H1 (cell line): ENCODE measurements around the gene MPST. TPM values are rescaled to one million over a fixed set of nuclear protein-coding genes. Genes with fewer than 3 reads are reported as not detected.

Experiments
- CTCF ChIA-PET: fragments of 300-600 bp; sonication (Branson Sonifier 250); formaldehyde crosslinking; loops from one replicate; lab custom pipeline; 2021; ENCODE audit not compliant: partially characterized antibody; lab: Charles Lee
- POLR2A ChIA-PET: fragments of 300-600 bp; sonication (Branson Sonifier 250); formaldehyde crosslinking; loops from one replicate; lab custom pipeline; 2021; ENCODE audit warnings: inconsistent platforms; ENCODE audit not compliant: partially characterized antibody; lab: Charles Lee
- DNase-seq, 2 experiments: peaks; one replicate each; pipeline versions ENCODE4 v3.0.0 to v3.0.0-alpha.2; 2010 to 2022; ENCODE audit warnings: low spot score in 2 of 2, low read depth in 1 of 2, mixed read lengths in 1 of 2
- FAIRE-seq: peaks from 2 replicates; lab custom pipeline; 2011; peaks lifted over from hg19 to GRCh38; lab: Jason Lieb, UNC
- H2AFZ ChIP-seq: 2 replicates; pipeline ENCODE4 v1.8.1; 2012; ENCODE audit warnings: low read length, inconsistent platforms
- H2AK5ac ChIP-seq: 2 replicates; pipeline ENCODE4 v1.6.1; 2013; ENCODE audit warnings: low read depth, low read length
- H2BK120ac ChIP-seq: replicated peaks from 2 replicates; pipeline ENCODE3; 2013; ENCODE audit warnings: low read depth, low read length, inconsistent platforms
- H2BK12ac ChIP-seq: 2 replicates; pipeline ENCODE4 v1.6.1; 2013; ENCODE audit warnings: low read depth, low read length
- H2BK15ac ChIP-seq: 2 replicates; pipeline ENCODE4 v1.6.1; 2013; ENCODE audit warnings: low read length
- H2BK20ac ChIP-seq: 2 replicates; pipeline ENCODE4 v1.6.1; 2013; ENCODE audit warnings: low read length
- H2BK5ac ChIP-seq: 2 replicates; pipeline ENCODE4 v1.6.1; 2013; ENCODE audit warnings: low read depth, low read length
- H3K14ac ChIP-seq: 2 replicates; pipeline ENCODE4 v1.6.1; 2013; ENCODE audit warnings: inconsistent platforms; ENCODE audit not compliant: insufficient read length
- H3K18ac ChIP-seq: 2 replicates; pipeline ENCODE4 v1.6.1; 2013; ENCODE audit warnings: low read length; ENCODE audit errors: extremely low read depth
- H3K23ac ChIP-seq: 2 replicates; pipeline ENCODE4 v1.6.1; 2013; ENCODE audit warnings: inconsistent platforms; ENCODE audit not compliant: insufficient read length
- H3K23me2 ChIP-seq: 2 replicates; pipeline ENCODE4 v1.6.1; 2013; ENCODE audit warnings: low read depth, low read length
- H3K27ac ChIP-seq: 2 replicates; pipeline ENCODE4 v1.6.1; 2011; ENCODE audit warnings: low read depth, low read length, inconsistent platforms
- H3K27me3 ChIP-seq, 4 experiments: replicated peaks in 1 of 4; 1 replicate in 1 of 4; 2 replicates in 3 of 4; pipeline versions ENCODE4 v1.6.1 to v1.8.1; 2011 to 2013; ENCODE audit warnings: low read length in 3 of 4, mild to moderate bottlenecking in 3 of 4, inconsistent platforms in 2 of 4, mixed read lengths in 2 of 4, moderate library complexity in 1 of 4; ENCODE audit not compliant: control insufficient read depth in 3 of 4, insufficient read depth in 3 of 4; ENCODE audit errors: extremely low read depth in 1 of 4
- H3K36me3 ChIP-seq, 4 experiments: 2 replicates each; pipeline versions ENCODE4 v1.6.1 to v1.8.1; 2011 to 2013; ENCODE audit warnings: mild to moderate bottlenecking in 4 of 4, low read length in 3 of 4, moderate library complexity in 2 of 4, control low read depth in 1 of 4, inconsistent platforms in 1 of 4; ENCODE audit not compliant: insufficient read depth in 4 of 4, control insufficient read depth in 2 of 4
- H3K4ac ChIP-seq: replicated peaks from 2 replicates; pipeline ENCODE3; 2013; ENCODE audit warnings: low read length, low read depth, mixed read lengths, inconsistent platforms; ENCODE audit not compliant: insufficient read length
- H3K4me1 ChIP-seq, 4 experiments: replicated peaks in 1 of 4; 1 replicate in 1 of 4; 2 replicates in 3 of 4; pipeline versions ENCODE4 v1.6.1 to v1.8.1; 2011 to 2013; ENCODE audit warnings: low read length in 3 of 4, inconsistent platforms in 2 of 4, mixed read lengths in 1 of 4; ENCODE audit not compliant: insufficient read depth in 4 of 4, control insufficient read depth in 3 of 4
- H3K4me2 ChIP-seq, 2 experiments: 2 replicates each; pipeline versions ENCODE4 v1.6.1 to v1.8.1; 2011 to 2013; ENCODE audit warnings: low read depth in 2 of 2, low read length in 2 of 2, control low read depth in 1 of 2, inconsistent platforms in 1 of 2, mild to moderate bottlenecking in 1 of 2; ENCODE audit not compliant: insufficient read depth in 1 of 2
- H3K4me3 ChIP-seq, 4 experiments: fragments of 200-600, 300-600 bp in 1 of 4; sonication (generic), shearing (Covaris generic), sonication (Bioruptor Twin) in 1 of 4; 2 replicates each; pipeline versions ENCODE4 v1.5.1 to v1.8.1; 2011 to 2016; ENCODE audit warnings: low read length in 4 of 4, low read depth in 3 of 4, control low read depth in 2 of 4, inconsistent platforms in 2 of 4, mild to moderate bottlenecking in 2 of 4, mixed read lengths in 1 of 4, moderate library complexity in 1 of 4; ENCODE audit not compliant: insufficient read depth in 2 of 4; ENCODE audit errors: extremely low read depth in 1 of 4
- H3K56ac ChIP-seq: replicated peaks from 2 replicates; pipeline ENCODE3; 2013; ENCODE audit warnings: low read depth, mild to moderate bottlenecking, mixed read lengths, low read length, inconsistent platforms; ENCODE audit not compliant: insufficient read length
- H3K79me1 ChIP-seq: 2 replicates; pipeline ENCODE4 v1.6.1; 2013; ENCODE audit warnings: low read depth, low read length, control low read depth
- H3K79me2 ChIP-seq, 2 experiments: 2 replicates each; pipeline versions ENCODE4 v1.6.1 to v1.8.1; 2012 to 2013; ENCODE audit warnings: low read length in 2 of 2, mild to moderate bottlenecking in 2 of 2, inconsistent platforms in 1 of 2; ENCODE audit not compliant: insufficient read depth in 2 of 2, control insufficient read depth in 1 of 2
- H3K9ac ChIP-seq, 4 experiments: replicated peaks in 1 of 4; 1 replicate in 1 of 4; 2 replicates in 3 of 4; pipeline versions ENCODE4 v1.6.1 to v1.8.1; 2011 to 2013; ENCODE audit warnings: low read depth in 3 of 4, low read length in 3 of 4, control low read depth in 2 of 4, mild to moderate bottlenecking in 2 of 4, moderate library complexity in 2 of 4, inconsistent platforms in 1 of 4; ENCODE audit errors: extremely low read depth in 1 of 4
- H3K9me3 ChIP-seq, 2 experiments: 2 replicates each; pipeline versions ENCODE4 v1.6.1 to v1.8.1; 2012 to 2013; ENCODE audit warnings: mild to moderate bottlenecking in 2 of 2, moderate library complexity in 2 of 2, control low read depth in 1 of 2, inconsistent platforms in 1 of 2, low read depth in 1 of 2, low read length in 1 of 2, mixed read lengths in 1 of 2; ENCODE audit not compliant: insufficient read depth in 2 of 2
- H4K20me1 ChIP-seq, 2 experiments: replicated peaks in 1 of 2; 2 replicates each; pipeline versions ENCODE3 to v1.8.1; 2011 to 2013; ENCODE audit warnings: inconsistent platforms in 2 of 2, low read length in 2 of 2, mild to moderate bottlenecking in 1 of 2; ENCODE audit not compliant: insufficient read depth in 2 of 2, control insufficient read depth in 1 of 2
- H4K5ac ChIP-seq: 2 replicates; pipeline ENCODE4 v1.6.1; 2013; ENCODE audit warnings: low read length, low read depth, mixed read lengths, inconsistent platforms; ENCODE audit not compliant: insufficient read length
- H4K8ac ChIP-seq: 2 replicates; pipeline ENCODE4 v1.8.0; 2013; ENCODE audit warnings: mild to moderate bottlenecking, moderate library complexity, low read length, inconsistent platforms; ENCODE audit not compliant: insufficient read depth; ENCODE audit errors: extremely low read depth
- H4K91ac ChIP-seq: replicated peaks from 2 replicates; pipeline ENCODE3; 2013; ENCODE audit warnings: low read length, mixed read lengths, inconsistent platforms; ENCODE audit not compliant: insufficient read length
- KDM1A ChIP-seq: fragments of 200-600, 300-600 bp; sonication (generic); IDR thresholded peaks from 2 replicates; pipeline ENCODE4 v1.7.1; 2016; ENCODE audit warnings: mild to moderate bottlenecking, low read length, borderline replicate concordance
- PHF8 ChIP-seq: fragments of 200-600 bp; sonication (generic); conservative IDR thresholded peaks from 2 replicates; pipeline ENCODE4 v1.7.1; 2012; ENCODE audit warnings: low read depth, mild to moderate bottlenecking, inconsistent platforms, low read length, moderate library complexity
- POU5F1 ChIP-seq: IDR thresholded peaks from 2 replicates; pipeline ENCODE4 v1.6.1; 2011; ENCODE audit warnings: low read depth, mild to moderate bottlenecking, low read length, moderate library complexity
- RBBP5 ChIP-seq: IDR thresholded peaks from 2 replicates; pipeline ENCODE4 v1.7.1; 2012; ENCODE audit warnings: low read depth, mild to moderate bottlenecking, inconsistent platforms, low read length, moderate library complexity, borderline replicate concordance
- TAF1 ChIP-seq: IDR thresholded peaks from 2 replicates; pipeline ENCODE4 v1.6.1; 2011; ENCODE audit warnings: mild to moderate bottlenecking, low read depth, low read length
- WGBS, 2 experiments: shearing (Covaris generic) in 1 of 2; methylation state at CpG; one replicate each; pipeline versions ENCODE4 v1.1.6 to v1.1.7; 2013 to 2015; ENCODE audit warnings: low lambda C conversion rate in 2 of 2, mixed read lengths in 2 of 2, inconsistent platforms in 1 of 2, low coverage in 1 of 2, missing lambda C conversion rate in 1 of 2; ENCODE audit not compliant: insufficient replicate concordance in 2 of 2, insufficient coverage in 1 of 2, insufficient read length in 1 of 2; ENCODE audit errors: extremely low coverage in 1 of 2, missing lambda C conversion rate in 1 of 2; 5-methylcytosine and 5-hydroxymethylcytosine counted together
- polyA plus RNA-seq, 7 experiments: library from polyadenylated mRNA; depleted of rRNA in 3 of 7; stranded (reverse) in 5 of 7; unstranded in 2 of 7; fragments of >200 nt in 5 of 7; fragments of 200-250 nt in 2 of 7; gene quantifications; 1 replicate in 5 of 7; 2 replicates in 1 of 7; 4 replicates in 1 of 7; pipeline versions ENCODE4 v1.2.1 to v1.2.3, GENCODE V29; 2011 to 2013; ENCODE audit warnings: missing spikeins in 2 of 7, mixed read lengths in 2 of 7
- total RNA-seq: library from RNA; stranded (reverse); fragmentation: NEBNext Ultra II Directional; extraction: Animal tissue kit (Norgen Biotek cat#: 25700); gene quantifications from 2 replicates; pipeline ENCODE4 v1.2.1, GENCODE V29; 2021

Gene MPST
- total and polyA plus RNA-seq, 2 of the 8 experiments (the other 6 are each of a cell fraction or from before 2014, with no cell fraction given): 86.0 to 124 TPM

- POLR2A ChIA-PET: interaction anchor here (0.9 to 5.0 kb wide), 6 partner anchors 9 to 20 kb away, joined by 3 to 33 read pairs (median 4); partner anchors contain the start of genes KCTD17, MPST and TST
- Histone ChIP-seq H3K18ac (no peak overlapping the region), H3K4me1 (peaks cover 0 to 11% (median 6%) of the 10 kb centered on the region in 4 experiments; a peak in 5 of 7 replicates), H3K79me2 (no peaks in the 10 kb centered on the region), H3K56ac (no peak overlapping the region), H2AFZ (no peak overlapping the region), H2BK20ac (no peak overlapping the region), H2BK120ac (no peak overlapping the region), H3K4me2 (no peak overlapping the region), H3K9ac (no peak overlapping the region), H2BK5ac (no peak overlapping the region), H3K9me3 (no peaks in the 10 kb centered on the region), H4K91ac (no peak overlapping the region), H2AK5ac (no peak overlapping the region), H4K20me1 (peaks cover 1 to 5% of the 10 kb centered on the region in 2 experiments), H4K5ac (no peak overlapping the region), H2BK15ac (no peak overlapping the region), H3K14ac (no peak overlapping the region), H3K4ac (no peak overlapping the region), H3K4me3 (no peak overlapping the region), H3K36me3 (peaks cover 0 to 28% (median 4%) of the 10 kb centered on the region in 4 experiments; a peak in 5 of 8 replicates), H3K27ac (no peak overlapping the region), H2BK12ac (no peak overlapping the region), H4K8ac (no peak overlapping the region), H3K23me2 (no peaks in the 10 kb centered on the region), H3K23ac (no peak overlapping the region), H3K27me3 (no peaks in the 10 kb centered on the region), H3K79me1 (no peaks in the 10 kb centered on the region)
- 84% methylated on average over 2 of the region's 2 CpGs; no CpG with 5 or more reads in 1 of the 2 experiments for WGBS, 2 experiments
- CTCF ChIA-PET: interaction anchor here (0.7 to 5.7 kb wide), 11 partner anchors 11 to 207 kb away, joined by 3 to 56 read pairs (median 3); partner anchors contain the start of genes MPST and TST
- no peak for FAIRE-seq
- no peak for DNase-seq
- TF ChIP-seq RBBP5: no peak
- peak; percentile 65; the same call in 1 of the 2 replicates for TF ChIP-seq KDM1A
- no peak for TF ChIP-seq TAF1
- no peak for TF ChIP-seq PHF8
- TF ChIP-seq POU5F1: no peak
These were observed 12.6 kb downstream of the MPST start for GRCh38 chr22:37032134-37032534.
